AG04449 (cell line): ENCODE results near the gene TNS1.
"Not testable (repeated sequence)": the region's sequence is repeated elsewhere in the genome, so short reads cannot be mapped to it uniquely, and the experiment has no call there.

Experiments used
- CTCF ChIA-PET: fragments of 350-600 bp; formaldehyde crosslinking; extraction: SDS; loops from one replicate; lab custom pipeline; 2021; ENCODE audit warnings: antibody characterized with exemption; lab: Yijun Ruan, JAX
- POLR2A ChIA-PET: fragments of 400-600, 350-600 bp; formaldehyde crosslinking; extraction: SDS; loops from one replicate; lab custom pipeline; 2020; ENCODE audit warnings: antibody characterized with exemption, inconsistent platforms; lab: Yijun Ruan, JAX
- DNase-seq: peaks from one replicate; pipeline ENCODE4 v3.0.0-alpha.2; 2010; ENCODE audit warnings: low read depth, low spot score
- H3K4me3 ChIP-seq: 2 replicates; pipeline ENCODE4 v1.5.1; 2011; ENCODE audit warnings: low read depth, mild to moderate bottlenecking, control low read depth, low read length
- CTCF ChIP-seq: IDR thresholded peaks from one replicate; pipeline ENCODE4 v1.5.1; 2011; ENCODE audit warnings: mild to moderate bottlenecking, moderate library complexity, low read length, control low read depth, inconsistent platforms; ENCODE audit not compliant: insufficient read depth; ENCODE audit errors: missing control alignments

TNS1 gene

DNA sequence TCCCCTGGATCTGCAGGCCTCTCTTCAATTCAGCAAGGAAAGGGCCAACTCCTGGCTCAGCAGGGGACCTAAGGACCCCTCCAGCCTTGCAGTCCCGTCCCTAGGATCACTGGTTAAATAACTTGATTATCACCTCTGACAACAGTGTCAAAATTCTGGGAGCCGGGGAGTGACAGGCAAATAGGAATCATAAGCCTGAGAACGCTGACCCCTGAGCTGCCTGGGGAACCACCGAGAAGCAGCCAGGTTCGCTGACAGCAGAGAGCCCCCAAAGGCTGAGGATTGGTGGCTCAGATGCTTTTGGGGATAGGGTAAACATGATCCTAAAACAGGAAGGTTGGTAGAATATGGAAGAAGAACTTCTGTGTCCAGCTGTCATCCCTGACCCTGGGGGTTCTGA is 17.5 kb upstream of the TNS1 start:
- TF ChIP-seq CTCF: no peak
- CTCF ChIA-PET: interaction anchor here (0.7 to 1.3 kb wide), 6 partner anchors 9 to 231 kb away, joined by 3 to 4 read pairs (median 3); no protein-coding TSS in a partner anchor
- POLR2A ChIA-PET: no interaction called here
- DNase-seq: no peak
- no peak overlapping the region for H3K4me3 ChIP-seq

DNA sequence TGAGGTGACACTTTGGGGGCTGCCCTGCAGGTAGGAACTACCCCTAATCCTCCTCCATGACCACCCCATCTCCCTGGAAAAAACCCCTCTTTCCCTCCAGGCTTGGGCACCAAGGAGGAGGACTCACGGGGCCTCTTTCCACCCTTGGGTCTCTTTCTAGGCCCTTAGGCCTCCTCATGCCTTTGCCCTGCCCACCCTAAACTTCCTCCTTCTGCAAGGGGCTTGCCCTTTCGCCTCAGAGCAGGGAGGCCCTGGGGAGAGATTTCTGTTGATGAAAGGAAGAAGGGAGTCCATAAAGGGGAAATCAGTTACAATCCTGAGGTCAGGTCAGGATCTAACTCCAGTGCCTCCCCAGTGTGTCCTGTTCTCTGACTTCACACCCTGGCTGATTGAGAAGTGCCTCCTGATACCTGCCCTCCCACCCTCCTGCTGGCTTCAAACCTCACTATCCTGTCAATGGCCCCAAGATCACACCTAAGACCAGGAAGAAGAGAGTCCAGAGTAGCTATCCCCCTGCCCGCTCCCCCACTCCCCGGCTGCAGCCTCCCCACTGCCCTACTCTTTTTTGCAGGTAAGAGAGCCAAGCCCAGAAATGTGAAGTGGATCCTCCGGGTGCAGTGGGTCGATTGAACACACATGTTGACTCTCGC is 16.7 kb upstream of the TNS1 start:
- no peak for TF ChIP-seq CTCF
- H3K4me3 ChIP-seq: no peak overlapping the region
- POLR2A ChIA-PET: no interaction called here
- CTCF ChIA-PET: interaction anchor here (1.0 to 1.7 kb wide), 4 partner anchors 8 to 234 kb away, joined by 3 to 5 read pairs (median 4); no protein-coding TSS in a partner anchor
- no peak for DNase-seq

DNA sequence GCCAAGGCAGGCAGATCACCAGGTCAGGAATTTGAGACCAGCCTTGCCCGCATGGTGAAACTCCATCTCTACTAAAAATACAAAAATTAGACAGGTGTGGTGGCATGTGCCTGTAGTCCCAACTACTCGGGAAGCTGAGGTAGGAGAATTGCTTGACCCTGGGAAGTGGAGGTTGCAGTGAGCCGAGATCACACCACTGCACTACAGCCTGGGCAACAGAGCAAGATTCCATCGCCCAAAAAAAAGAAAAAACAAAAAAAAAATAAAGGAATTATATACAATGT is 16.0 kb upstream of the TNS1 start:
- POLR2A ChIA-PET, DNase-seq, H3K4me3 ChIP-seq: not testable (repeated sequence)
- CTCF ChIA-PET: interaction anchor here (1.1 to 1.7 kb wide), 2 partner anchors 16 to 233 kb away, joined by 4 to 5 read pairs; no protein-coding TSS in a partner anchor

- TF ChIP-seq CTCF: no peak
- CTCF ChIA-PET: interaction anchor here (0.7 to 1.5 kb wide), 3 partner anchors 9 to 23 kb away, joined by 3 to 4 read pairs (median 4); no protein-coding TSS in a partner anchor
- no peak overlapping the region for H3K4me3 ChIP-seq
- DNase-seq: no peak
- POLR2A ChIA-PET: no interaction called here
These were observed 14.6 kb upstream of the TNS1 start for GRCh38 chr2:218017211-218018053.

DNA sequence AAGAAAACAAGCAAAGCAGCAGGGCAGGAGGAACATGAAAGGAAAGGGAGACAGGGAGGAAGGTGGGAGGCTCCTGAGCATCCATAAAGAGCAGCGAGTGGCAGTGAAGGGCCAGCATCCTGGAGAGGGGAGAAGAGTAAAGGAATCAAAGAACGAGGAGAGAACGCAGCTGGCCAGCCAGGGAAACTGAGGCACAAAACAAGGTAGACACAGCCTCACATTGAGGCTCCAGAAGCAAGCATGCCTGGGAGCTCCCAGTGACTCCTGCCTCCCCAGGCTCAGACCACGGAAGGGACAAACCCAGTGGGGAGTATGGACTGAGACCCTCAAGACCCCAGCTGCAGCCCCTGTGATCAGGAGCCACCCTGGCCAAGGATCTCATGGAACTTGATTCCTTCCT is 14.0 kb upstream of the TNS1 start:
- POLR2A ChIA-PET: no interaction called here
- CTCF ChIA-PET: interaction anchor here (0.7 to 1.5 kb wide), 4 partner anchors 16 to 226 kb away, joined by 3 to 4 read pairs (median 4); no protein-coding TSS in a partner anchor

More for the DNA sequence above, 14.0 kb upstream of the TNS1 start:
- DNase-seq: no peak
- no peak overlapping the region for H3K4me3 ChIP-seq
- no peak for TF ChIP-seq CTCF
